ENCODE measurements around the gene DPYSL5.
"Not testable (repeated sequence)": the region's sequence is repeated elsewhere in the genome, so short reads cannot be mapped to it uniquely, and the experiment has no call there.

DPYSL5 gene

DNA sequence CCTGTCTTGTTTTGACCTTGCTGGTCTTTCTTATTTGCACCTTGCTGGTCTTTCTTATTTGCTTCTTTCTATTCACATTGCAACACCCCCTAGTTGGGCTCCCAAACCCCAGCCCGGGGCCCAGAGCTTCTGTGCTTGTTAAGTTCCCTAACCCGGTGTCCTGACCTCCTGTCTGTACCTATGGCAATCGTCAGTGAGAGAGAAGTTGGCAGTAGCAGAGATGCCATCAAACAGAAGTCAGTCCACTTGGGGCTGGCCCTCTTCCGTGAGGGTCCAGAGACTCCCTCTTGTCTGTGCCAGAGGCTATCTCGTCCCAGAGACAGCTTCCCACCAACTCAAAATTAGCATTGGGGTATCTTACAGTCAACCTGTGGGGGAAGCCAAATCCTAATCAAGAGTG lies 55.7 kb downstream of the DPYSL5 start:
- DNase-seq, result no peak

GRCh38 chr2:26904839-26905238 lies 56.9 kb downstream of the DPYSL5 start:
- peak; percentile 95 to 96 for DNase-seq

- peak in 1 of 2 experiments; percentile 59 for DNase-seq
Observed at GRCh38 chr2:26905341-26906198, 57.6 kb downstream of the DPYSL5 start.

- DNase-seq, result no peak
Observed at GRCh38 chr2:26907416-26907815, 59.5 kb downstream of the DPYSL5 start.

- DNase-seq, result no peak
Observed at GRCh38 chr2:26910176-26910575, 62.2 kb downstream of the DPYSL5 start.

DNA sequence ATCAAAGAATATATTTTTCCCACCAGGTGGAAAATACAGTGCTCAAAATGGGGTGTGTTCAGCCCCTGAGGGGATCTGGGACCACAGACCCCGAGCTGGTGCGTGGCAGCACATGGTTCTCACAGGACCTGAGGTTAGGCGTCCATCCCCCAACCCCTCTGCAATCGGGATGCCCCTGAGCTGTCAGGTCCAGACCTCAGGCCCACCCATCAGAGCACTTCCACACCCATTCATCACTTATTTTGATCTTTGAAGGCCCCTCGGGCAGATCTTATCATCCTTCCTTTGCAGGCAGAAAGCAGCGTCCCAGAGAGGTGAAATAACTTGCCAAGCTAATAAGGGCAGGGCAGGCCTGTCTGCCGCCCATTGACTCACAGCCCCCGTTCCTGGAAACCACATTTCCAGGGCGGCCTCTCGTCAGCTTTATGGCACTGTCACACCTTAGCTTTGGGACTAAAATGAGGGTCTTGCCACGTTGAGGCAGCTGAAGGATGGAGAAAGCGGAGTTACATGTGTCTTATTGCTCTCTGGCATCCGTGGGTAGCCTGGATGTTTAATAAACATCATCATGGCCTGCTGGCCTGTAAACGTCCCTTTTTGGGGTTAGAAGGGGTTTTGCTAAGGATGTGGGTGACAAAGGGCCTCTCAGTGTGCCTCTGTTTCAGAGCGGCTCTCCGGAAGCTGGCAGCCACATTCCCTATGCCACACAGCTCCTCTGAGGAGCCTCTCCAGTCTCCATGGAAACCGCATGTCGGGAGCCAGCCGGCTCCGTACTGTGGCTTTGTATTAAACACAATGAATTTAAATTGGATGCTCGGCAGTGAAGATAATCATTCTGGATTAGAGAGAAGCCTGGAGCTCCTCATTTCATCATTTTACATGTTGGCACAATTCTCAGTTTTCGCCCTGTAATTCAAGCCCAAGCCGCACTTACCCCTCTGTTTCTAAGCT lies 64.3 kb downstream of the DPYSL5 start:
- no peak for DNase-seq

DNA sequence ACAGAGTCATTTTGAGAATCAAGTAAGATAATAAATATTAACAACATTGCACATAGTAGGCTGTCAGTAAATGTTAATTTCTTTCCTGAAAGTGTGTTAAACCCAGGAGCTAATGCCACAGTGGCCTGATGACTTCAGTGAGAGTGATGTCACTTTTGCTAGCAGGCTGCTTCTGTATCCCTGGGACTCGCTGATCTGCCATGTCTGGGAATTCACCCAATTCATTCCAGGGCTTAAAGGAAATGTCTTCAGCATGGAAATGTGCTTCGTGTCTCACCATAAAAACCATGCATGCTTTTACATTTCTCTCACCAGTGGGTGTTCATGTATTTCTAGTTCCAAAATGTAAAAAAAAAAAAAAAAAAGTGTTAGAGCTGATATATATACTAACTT lies 65.7 kb downstream of the DPYSL5 start:
- DNase-seq, result no peak

DNA sequence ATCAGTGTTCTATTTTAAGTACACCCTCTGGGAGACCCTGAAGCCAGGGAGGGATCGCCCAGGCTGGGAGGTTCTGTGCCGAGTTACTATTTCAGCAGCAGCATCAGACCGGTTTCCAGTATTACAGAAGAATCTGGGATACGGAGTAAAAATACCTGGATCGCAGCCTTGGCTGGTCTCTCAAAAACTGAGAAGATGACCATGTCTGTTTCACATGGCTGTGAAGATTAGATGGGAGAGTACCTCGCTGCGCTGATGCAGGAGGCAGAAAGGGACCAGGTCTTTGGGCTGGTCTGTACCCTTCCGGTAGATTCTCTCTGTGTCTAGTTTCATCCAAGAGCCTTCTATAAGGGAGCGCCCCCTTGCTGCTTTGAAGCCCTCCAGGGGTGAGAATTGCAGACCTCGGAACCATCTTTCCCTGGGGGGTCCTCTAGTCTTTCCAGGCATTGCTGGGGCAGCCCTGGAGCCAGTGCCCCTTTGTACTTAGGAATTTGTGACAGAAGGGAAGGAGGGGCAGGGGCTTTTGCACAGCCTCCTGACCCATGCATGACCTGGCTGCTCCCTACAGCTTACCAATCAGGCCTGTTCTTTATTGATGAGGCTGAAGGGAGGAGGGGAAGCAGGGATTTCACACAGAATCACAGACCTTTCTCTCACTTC lies 66.2 kb downstream of the DPYSL5 start:
- DNase-seq, result no peak

DNA sequence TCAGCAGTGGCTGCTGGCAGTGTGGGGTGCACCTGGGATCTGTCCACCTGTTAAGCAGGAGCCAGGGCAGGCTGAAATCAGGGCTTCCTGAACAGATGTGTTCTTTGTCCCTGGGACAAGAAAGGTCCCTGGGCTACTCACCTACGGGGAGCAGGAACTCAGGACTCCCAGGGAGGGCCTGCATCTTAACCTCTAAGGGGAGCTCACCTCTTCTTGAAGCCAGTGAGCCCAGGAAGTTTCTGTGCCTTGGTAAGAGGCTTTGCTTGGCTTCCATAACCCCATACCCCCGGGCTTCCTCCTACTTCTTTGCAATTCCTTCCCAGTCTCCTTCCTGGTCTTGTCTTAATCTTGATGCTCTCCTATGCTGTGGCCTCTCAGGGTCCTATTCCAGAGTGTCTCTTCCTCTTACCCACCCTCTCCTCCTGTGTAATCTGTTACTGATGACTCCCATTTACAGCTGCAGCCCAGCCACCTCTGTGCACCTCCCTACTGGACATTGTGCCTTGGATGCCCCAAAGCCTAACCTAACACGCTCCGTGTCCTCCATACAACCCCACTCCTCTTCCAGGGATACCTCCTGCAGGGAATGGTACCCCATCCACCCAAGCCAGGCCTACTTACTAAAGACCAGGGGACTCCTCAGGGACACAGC lies 66.9 kb downstream of the DPYSL5 start:
- DNase-seq, result no peak

DNA sequence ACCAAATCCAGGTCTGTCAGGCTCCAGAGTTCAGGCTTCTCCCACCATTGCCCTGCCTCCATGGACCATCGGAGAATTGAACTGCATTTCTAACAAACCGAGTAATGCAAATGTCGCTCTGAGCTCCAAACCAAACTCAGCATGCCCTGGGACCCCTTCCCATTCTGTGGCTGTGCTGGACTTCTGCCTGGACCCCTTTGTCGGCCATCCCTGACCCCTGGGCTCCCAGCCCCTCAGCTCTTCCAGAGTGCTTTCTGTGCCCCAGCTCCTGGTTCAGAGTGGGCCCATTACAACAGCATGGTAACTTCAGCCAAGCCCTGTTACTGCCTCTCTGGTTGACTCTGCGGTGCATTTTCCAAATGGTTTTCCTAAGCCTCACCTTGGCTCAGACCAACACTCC lies 67.4 kb downstream of the DPYSL5 start:
- no peak for DNase-seq

GRCh38 chr2:26916128-26916692 lies 68.3 kb downstream of the DPYSL5 start:
- DNase-seq, result no peak

DNA sequence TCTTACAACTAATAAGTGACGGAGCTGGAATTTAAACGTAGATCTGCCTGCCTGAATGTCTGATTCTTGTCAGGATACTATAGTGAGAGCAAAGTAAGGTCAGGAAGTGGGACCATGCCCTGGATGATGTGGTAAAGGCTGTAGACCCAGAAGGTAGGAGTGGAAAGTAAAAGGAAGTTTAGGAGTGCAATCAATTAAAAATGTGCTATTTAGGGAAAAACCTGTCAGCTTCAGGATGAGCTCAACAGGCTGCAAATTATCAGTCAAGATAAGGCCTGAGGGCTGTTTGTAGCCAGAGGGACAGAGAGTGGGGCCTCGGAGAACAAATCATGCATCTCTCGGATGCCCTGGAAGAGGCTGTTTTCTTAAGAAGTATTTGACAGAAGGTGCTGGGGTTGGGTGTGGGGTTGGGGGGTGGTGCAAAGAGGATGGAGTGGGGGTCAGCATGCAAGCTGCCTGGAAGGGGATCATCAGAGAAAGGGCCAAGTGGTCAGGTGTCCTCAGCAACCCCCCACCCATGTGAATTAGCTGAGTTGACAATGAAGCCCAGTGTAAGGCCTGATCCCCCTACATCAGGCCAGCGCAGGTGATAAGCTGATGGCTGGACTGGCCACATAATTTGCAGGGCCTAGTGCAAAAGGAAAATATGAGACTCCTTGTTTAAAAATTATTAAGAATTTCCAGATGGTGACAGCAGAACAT lies 69.4 kb downstream of the DPYSL5 start:
- no peak for DNase-seq

DNA sequence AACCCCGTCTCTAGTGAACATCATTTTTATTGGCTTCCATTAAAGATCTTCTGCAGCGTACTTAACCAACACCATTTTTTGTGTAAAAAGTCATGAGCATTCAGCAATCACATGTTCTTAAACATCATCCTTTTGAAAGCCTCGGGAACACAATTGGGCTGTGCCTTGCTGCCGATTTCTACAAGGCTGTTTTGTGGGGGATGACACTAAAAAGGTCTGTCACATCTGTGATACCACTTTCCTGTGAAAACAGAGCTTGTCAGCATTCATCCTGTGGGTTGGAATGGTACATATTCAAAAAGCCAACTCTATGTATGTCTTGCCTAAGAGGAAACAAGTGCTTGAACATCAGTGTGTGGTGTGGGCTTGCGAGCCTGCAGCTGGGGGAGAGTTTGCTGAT lies 73.4 kb downstream of the DPYSL5 start:
- DNase-seq, result no peak

DNA sequence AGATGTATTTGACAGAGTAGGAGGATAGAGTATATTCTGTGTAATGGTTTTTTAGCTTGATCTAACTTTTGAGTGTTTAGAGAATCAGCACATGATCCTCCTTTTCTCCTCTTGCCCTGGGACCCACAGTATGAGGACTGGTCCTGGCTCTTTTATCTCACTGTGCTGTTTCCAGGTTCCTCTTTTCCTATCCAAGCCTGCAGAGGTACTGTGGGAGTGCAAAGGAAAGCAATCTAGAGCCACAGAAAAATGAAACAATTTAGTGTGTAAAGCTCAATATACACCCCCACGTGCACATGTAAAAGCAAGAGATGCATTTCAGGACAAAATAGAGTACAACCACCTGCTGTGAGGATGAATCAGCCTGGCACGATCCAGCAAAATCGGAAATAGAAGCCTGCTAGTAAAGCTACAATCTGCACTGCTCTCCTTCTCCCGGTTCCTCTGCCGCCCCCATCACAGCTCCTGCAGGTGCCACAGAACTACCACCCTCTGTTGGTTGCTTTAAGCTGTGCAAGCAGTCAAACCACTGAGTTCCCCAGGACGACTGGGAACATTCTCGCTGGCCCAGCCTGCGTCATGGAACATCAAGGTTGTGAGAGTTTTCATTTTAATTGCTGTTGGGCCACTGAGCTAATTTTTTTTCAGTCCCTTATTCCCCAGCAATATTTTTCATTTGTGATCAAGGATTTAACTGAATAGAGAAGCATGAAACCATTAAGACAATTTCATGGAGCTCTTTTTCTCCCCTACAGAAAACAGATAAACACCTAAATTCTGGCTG lies 74.7 kb downstream of the DPYSL5 start:
- peak; percentile 57 to 85 for DNase-seq

DNA sequence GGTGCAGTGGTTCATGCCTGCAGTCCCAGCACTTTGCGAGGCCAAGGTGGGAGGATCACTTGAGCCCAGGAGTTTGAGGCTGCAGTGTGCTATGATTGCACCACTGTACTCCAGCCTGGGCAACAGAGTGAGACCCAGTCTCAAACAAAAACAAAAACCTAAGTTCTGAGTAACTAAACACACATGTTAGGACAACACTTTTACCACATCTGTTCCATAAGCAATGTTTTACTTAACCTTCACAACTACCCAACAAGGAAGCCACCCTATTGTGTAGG lies 75.2 kb downstream of the DPYSL5 start:
- DNase-seq, result not testable (repeated sequence)

DNA sequence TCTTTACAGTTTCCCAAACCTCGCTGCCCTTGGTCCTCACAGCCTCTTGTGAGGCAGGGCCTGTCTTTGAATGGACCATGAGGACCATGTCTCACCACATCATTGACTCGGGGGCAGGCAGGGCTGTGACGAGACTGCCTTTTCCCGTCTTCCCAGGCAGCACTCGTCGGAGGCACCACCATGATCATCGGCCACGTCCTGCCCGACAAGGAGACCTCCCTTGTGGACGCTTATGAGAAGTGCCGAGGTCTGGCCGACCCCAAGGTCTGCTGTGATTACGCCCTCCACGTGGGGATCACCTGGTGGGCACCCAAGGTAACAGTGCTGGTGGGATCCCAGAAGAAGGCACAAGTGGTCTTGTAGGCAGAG lies 76.8 kb downstream of the DPYSL5 start:
- DNase-seq, result no peak

DNA sequence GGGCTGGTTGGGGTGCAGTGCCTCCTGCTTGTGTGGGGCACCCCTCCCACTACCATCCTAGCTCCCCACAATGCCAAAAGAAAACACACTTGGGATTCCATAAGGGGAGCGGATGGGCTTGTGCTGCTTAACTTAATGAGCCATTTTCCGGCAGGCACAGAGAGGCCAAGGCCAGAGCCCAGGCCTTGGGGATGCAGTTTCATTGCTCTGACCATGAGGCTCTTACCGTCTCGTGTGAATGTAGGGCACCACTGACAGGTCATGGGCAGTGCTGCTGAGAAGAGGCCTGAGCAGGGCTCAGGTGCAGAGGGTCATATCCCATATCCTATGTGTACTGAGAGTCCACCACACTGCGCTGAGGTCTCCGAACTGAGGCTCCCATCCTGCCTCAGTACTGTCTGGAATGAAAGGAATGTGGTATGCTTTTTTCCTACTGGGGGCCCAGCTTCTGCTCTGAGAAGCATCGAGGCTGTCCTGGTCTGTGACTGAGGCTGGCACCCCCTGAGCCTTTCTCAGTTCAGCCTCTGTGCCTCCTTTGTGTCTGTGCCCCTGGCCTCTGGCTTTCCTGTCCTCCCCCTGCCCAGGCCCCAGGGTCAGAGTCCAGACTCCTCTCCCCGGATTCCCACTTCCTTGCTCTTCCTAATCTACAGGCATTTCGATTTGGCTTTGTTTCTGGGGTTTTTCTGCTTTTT lies 77.3 kb downstream of the DPYSL5 start:
- DNase-seq, result no peak

- DNase-seq, result no peak
Observed at GRCh38 chr2:26927221-26927620, 79.3 kb downstream of the DPYSL5 start.

DNA sequence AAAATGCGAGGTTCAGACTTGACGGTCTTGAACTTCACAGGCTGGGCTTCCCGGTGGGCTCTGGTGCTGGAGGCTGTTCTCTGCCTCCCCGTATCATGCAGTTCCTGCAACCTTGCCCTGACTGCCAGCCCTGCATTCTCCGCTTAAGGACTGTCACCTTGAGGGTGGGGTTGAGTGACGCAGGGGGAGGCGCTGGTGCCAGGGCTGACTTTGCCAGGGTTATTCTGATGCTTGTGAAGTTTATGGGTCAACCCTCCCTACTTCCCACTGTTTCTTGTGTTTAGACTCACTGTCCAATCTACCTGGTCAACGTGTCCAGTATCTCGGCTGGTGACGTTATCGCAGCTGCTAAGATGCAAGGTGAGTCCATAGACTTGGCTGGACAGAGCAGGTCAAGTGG lies 85.0 kb downstream of the DPYSL5 start:
- DNase-seq, result no peak
